Activated T-cell treated with anti-CD3 and anti-CD28 coated beads for 4 hours (primary cell): Measurements from ENCODE around the gene MAP3K19.
"Not testable (repeated sequence)": the region's sequence is repeated elsewhere in the genome, so short reads cannot be mapped to it uniquely, and the experiment has no call there.

Source experiments
- DNase-seq: peaks from one replicate; pipeline ENCODE4 v3.0.0-alpha.2; 2020

The MAP3K19 gene

GRCh38 chr2:135050132-135050531 is 2.9 kb upstream of the MAP3K19 start:
- no peak for DNase-seq

- DNase-seq = no peak
Observed at GRCh38 chr2:135048122-135048521, 875 bp upstream of the MAP3K19 start.

DNA sequence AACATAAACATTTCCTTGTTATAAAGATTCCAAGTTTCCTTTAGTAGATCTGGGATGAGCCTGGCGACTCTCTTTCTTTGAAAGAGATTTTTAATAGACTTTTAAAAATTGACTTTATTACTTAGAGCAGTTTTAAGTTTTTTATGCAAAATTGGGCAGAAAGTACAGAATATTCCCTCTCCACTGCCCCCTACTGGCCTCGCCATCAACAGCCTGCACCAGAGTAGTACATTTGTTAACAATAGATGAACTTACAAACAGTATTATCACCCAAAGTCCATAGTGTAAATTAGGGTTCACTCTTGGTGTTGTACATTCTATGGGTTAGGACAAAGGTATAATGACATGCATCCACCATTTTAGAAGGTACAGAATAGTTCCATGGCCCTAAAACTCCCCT is 3.9 kb downstream of the MAP3K19 start:
- no peak for DNase-seq

- DNase-seq = no peak
Observed at GRCh38 chr2:135037831-135038230, 9.4 kb downstream of the MAP3K19 start.

DNA sequence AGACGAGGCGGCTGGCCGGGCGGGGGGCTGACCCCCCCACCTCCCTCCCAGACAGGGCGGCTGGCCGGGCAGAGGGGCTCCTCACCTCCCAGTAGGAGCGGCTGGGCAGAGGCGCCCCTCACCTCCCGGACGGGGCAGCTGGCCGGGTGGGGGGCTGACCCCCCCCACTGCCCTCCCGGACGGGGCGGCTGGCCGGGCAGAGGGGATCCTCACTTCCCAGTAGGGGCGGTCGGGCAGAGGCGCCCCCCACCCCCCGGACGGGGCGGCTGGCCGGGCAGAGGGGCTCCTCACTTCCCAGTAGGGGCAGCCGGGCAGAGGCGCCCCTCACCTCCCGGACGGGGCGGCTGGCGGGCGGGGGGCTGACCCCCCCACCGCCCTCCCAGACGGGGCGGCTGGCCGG is 14.0 kb downstream of the MAP3K19 start:
- not testable (repeated sequence) for DNase-seq

DNA sequence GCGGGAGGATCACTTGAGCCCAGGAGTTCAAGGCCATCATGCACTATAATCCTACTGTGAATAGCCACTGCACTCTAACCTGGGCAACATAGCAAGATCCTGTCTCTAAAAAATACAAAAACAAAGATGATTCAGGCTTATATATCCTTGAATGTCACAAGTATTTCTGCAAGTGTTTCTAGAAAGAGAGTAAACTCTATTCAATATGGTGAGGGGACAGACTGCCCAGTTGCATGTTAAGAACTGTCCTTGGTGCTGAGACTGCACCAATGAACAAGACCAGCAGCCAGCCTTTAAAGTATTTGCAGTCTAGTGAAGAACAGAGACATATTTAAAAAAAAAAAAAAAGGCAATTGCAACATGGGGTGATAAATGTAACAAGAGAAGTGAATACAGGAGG is 16.4 kb downstream of the MAP3K19 start:
- DNase-seq = no peak

- DNase-seq = no peak
Observed at GRCh38 chr2:135029481-135030134, 17.6 kb downstream of the MAP3K19 start.

DNA sequence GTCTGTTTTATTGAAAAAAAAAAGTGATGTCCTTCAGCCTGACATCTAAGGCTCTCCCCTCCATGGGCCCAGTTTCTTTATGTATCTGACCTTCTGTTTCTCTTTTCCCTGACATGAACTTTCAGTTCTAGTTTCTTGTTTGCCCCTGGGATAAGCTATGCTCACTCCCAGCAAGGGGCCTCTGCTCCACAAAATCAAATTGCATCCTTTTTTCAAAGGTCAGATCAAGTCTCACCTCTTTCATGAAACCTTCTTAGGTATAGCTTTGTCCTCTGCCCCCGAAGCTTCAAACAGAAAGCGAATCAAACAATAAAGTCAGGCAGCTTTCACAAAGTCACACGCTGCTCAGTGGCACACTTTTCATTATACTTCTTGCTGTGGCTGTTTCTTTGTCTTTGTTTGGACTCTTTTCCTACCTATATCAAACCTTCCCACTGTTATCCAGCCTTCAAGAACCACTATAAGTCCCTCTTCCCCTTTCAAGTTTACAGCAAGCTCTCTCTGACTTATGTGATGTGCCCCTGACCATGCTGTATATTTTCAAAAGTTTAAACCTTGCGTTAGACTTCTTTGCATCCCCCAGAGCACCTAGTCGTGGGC is 23.3 kb downstream of the MAP3K19 start:
- DNase-seq = no peak

DNA sequence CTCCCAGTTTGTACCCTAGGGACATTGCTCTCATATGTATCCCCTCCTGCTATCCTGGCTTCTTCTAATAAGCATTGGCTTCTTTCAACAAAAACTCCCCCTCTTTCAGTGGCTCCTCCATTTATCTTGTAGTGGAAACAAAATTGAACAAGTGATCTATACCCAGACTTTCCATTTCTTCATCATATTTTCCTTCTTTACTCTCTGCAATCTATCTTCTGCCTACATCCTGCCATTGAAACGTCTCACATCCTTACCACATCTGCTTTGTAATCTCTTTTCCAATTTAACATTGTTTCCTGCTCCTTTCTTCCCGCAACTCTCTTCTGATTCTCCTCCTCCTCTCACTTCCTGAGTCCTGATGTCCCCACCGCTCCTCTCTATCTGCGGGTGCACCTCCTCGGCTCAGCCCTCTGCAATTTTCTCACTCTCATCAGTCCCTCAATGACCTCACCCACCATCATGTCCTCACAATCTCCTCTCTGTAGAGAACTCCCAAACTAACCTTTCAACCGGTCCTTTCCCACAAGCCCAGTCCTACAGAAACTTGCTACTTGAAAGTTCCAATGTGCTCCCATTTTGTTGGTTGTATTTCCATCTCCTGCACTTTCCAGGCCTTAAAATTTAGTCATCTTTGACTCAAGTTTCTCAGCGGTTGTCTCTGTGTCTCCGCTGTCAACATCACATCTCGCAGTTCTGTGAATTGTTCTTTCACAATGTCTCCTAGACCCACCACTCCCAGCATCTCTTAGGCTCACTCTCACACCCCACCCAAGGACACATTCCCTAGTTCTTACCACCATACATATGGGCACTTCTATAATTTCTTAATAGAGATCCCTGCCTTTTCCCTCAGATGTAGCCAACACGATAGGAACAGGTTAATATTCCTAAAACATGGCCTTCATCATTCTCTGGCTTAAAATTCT is 24.0 kb downstream of the MAP3K19 start:
- DNase-seq = no peak

- no peak for DNase-seq
Observed at GRCh38 chr2:135021618-135022017, 25.6 kb downstream of the MAP3K19 start.

GRCh38 chr2:135011633-135012032 is 35.6 kb downstream of the MAP3K19 start:
- no peak for DNase-seq

DNA sequence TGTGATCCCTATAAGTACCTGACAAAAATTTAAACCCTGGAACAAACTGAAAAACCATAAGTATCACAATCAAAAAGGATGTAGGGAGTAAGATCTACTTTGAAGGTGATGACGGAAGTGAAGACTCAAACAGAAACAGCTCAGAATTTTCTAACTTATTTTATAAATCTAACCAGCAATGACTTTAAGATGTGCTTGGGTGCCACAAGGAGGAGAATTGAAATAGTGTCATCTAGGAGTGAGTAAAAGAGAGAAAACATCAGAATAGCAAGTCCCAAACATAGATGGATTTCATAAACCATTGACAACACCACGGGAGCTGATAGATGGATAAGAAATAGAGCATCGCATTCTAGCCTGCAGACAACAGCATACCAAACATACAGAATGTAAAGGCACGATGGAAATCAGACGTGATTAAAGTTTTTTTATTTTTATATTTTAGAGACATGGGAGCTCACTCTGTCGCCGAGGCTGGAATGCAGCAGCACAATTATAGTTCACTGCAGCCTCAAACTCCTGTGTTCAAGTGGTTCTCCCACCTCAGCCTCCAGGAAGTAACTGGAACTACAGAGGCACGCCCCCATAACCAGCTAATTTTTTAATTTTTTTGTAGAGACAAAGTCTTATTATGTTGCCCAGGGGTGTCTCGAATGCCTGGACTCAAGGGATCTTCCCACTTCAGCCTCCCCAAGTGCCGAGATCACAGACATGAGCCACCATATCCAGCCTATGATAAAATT is 36.9 kb downstream of the MAP3K19 start:
- no peak for DNase-seq

GRCh38 chr2:135009339-135009738 is 37.9 kb downstream of the MAP3K19 start:
- no peak for DNase-seq

DNA sequence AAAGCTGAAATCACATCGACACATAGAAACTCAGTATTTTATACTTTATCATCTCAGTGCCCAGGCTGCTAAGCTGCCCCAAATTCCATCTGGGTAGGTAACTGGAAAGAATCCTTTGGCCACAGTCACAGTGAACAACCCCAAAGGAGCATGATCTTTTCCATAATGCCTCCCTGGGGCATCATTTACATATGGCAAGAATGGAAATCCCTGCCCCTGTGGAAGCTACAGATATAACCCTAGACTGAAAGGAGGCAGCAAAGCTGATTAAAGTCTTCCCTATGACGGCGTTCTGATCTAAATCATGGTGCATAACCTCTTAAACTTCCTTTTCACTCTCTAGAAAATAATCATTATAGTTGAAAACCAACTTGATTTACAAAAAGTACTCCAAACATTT is 41.5 kb downstream of the MAP3K19 start:
- no peak for DNase-seq

- DNase-seq = peak; percentile 67
Observed at GRCh38 chr2:135004005-135004746, 43.1 kb downstream of the MAP3K19 start.

GRCh38 chr2:135002836-135003235 is 44.4 kb downstream of the MAP3K19 start:
- DNase-seq = no peak

DNA sequence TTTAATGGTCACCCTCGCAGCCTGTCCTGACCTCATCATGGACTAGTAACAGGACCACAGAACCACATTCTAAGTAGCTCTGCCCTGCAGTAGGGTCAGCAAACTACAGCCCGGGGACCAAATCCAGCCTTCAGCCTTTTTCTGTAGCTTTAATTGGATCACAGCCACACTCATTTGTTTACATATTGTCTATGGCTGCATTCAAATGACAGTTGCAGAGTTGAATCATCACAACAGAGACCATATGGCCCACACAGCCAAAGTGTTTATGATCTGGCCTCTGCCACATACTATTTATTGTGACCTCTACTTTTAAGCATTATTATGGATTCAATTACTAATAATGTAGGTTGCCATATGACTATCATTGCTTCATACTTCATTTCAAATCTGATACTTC is 47.7 kb downstream of the MAP3K19 start:
- no peak for DNase-seq

- no peak for DNase-seq
Observed at GRCh38 chr2:134988994-134989605, 58.1 kb downstream of the MAP3K19 start.

- no peak for DNase-seq
Observed at GRCh38 chr2:134985061-134985460, 62.2 kb downstream of the MAP3K19 start.

- DNase-seq = no peak
Observed at GRCh38 chr2:134982603-134983002, 64.6 kb downstream of the MAP3K19 start.

- no peak for DNase-seq
Observed at GRCh38 chr2:134980639-134981038, 66.6 kb downstream of the MAP3K19 start.

GRCh38 chr2:134979221-134979620 is 68.0 kb downstream of the MAP3K19 start:
- no peak for DNase-seq
